Fibroblast of villous mesenchyme (primary cell): ENCODE data around the gene IFT74. TPM values are rescaled to one million over a fixed set of nuclear protein-coding genes. Genes with fewer than 3 reads are reported as not detected.

Source experiments
- DNase-seq: peaks from one replicate; pipeline ENCODE4 v3.0.0-alpha.2; 2010; ENCODE audit warnings: low read depth
- H3K4me3 ChIP-seq: 2 replicates; pipeline ENCODE4 v1.5.1; 2011; ENCODE audit warnings: low read depth, mild to moderate bottlenecking, low read length
- total RNA-seq: library from RNA; depleted of rRNA; stranded (reverse); fragments of >200 nt; gene quantifications from 2 replicates; pipeline ENCODE4 v1.2.3, GENCODE V29; 2012
- TF ChIP-seq, protein P1 (sequence below): IDR thresholded peaks from 2 replicates; pipeline ENCODE4 v1.5.1; 2012; ENCODE audit warnings: low read depth, mild to moderate bottlenecking, low read length; ENCODE audit not compliant: insufficient read depth

Gene IFT74
- total RNA-seq, 1 donor = 15.5 TPM

DNA sequence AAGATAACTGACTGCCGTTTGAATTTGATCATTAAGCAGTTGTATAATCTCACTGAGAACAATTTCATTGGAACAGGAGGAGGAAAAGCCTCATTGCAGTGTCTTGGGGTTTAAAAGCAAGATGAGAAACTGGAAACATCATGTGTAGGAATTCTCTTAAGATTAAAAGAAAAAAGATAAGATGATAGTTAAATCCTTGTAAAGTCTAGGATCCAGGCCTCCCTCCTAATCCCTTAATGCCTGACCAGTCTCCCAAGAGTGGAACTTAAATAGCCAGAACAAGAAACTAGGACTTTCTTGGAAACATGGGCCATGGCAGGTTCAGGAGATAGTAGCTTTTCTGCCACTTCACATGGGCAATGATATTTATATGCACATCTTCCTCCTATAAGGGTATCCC lies 86.3 kb downstream of the IFT74 start:
- TF ChIP-seq, protein P1, sequence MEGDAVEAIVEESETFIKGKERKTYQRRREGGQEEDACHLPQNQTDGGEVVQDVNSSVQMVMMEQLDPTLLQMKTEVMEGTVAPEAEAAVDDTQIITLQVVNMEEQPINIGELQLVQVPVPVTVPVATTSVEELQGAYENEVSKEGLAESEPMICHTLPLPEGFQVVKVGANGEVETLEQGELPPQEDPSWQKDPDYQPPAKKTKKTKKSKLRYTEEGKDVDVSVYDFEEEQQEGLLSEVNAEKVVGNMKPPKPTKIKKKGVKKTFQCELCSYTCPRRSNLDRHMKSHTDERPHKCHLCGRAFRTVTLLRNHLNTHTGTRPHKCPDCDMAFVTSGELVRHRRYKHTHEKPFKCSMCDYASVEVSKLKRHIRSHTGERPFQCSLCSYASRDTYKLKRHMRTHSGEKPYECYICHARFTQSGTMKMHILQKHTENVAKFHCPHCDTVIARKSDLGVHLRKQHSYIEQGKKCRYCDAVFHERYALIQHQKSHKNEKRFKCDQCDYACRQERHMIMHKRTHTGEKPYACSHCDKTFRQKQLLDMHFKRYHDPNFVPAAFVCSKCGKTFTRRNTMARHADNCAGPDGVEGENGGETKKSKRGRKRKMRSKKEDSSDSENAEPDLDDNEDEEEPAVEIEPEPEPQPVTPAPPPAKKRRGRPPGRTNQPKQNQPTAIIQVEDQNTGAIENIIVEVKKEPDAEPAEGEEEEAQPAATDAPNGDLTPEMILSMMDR = no peak
- H3K4me3 ChIP-seq = no peak overlapping the region
- DNase-seq = peak; percentile 89

DNA sequence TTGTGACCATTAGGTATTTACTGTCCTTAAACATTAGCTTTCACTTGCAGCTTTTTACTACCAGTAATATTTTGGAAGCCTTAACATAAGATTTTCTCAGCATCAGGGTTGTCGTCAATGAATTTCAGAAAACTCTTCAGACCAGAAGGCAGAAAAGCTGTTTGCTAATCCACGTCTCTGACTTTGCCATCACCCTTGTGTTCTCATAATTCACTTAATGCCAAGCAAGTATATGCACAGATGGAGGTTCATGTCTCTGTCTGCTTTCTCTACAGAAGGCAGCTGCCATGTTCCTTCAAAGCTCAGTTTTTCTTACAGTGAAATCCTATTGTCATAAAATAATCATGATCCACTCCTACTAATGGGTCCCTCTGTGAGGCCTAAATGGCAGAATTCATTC lies 87.0 kb downstream of the IFT74 start:
- no peak overlapping the region for H3K4me3 ChIP-seq
- peak; percentile 58 for DNase-seq
- TF ChIP-seq, protein P1 = no peak

DNA sequence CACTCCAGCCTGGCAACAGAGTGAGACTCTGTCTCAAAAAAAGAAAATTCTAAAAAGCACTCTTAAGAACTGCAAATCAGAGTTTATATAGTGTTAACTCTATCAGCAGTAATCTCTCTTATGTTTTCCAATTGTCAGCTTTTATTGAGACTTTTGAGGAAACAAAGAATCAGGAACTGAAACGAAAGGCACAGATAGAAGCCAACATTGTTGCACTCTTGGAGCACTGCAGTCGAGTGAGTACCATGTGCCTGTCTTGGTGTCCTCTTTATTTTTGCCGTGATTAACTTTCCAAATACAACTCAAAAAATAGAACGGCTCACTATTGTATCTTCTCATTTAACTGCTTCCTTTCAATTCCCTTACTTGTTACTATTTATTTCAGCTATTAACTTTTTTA lies 90.9 kb downstream of the IFT74 start:
- TF ChIP-seq, protein P1 = no peak
- no peak for DNase-seq
- no peak overlapping the region for H3K4me3 ChIP-seq

DNA sequence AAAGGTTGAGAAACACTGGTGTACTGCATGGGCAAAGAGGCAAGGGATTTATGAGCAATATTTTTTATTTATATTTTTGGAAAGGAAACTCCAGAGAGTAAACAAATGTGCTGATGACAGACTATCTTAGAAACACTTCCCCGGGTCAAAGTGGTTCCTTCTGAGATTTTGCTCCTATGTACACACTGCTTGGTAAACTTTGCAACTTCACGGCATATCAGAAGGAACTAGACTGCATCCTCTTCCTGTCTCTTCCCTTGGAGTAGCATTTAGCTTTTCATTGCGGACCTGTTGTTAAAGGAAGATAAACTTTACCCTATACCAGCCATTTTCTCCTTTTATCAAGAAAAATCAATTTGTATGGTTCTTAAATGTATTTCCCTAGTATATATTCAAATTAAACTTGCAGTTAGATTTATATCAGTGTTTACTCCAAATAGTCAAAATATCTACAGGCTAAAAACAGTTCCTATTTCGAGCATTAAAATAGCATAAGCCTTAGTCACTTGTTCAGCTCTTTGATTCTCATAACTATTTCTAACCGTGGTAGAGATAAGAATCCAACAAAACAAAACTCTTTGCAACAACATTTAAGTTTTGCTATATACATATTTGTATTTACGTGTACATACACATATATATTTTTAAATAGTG lies 97.3 kb downstream of the IFT74 start:
- peak; percentile 69 for DNase-seq
- H3K4me3 ChIP-seq = no peak overlapping the region
- TF ChIP-seq, protein P1 = no peak

DNA sequence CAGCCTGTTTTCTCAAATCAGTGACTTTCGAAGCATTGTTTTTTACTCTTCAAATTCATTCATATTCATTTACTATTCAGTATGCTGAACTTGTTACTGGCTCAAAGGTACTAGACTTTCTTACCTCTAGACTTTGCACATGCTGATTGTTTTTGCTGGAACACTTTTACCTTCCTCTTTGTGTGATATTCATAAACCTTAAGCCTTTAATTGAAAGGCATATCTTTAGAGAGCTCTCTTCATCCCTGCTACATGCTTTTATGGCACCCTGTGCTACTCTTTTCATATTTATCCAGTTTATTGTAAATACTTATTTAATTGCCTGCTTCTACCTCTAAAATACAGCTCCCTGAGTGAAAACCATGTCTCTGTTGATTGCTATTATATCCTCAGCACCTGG lies 97.9 kb downstream of the IFT74 start:
- DNase-seq = no peak
- TF ChIP-seq, protein P1 = no peak
- H3K4me3 ChIP-seq = no peak overlapping the region

DNA sequence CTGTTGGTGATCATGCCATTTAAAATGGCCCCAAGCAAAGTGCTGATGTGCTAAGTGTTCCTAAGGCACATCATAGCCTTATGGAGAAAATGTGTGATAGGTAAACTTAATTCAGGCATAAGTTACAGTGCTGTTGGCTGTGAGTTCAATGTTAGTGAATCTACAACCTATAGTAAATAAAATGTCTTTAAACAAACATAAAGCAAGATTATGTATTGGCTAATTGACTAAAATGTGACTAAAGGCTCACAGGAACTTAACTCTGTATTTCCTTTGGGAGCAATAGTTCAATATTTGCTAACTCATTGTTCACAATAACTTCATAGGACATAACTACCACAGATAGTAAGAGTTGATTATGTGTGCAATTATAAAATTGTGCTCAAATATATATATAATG lies 98.6 kb downstream of the IFT74 start:
- TF ChIP-seq, protein P1 = no peak
- H3K4me3 ChIP-seq = no peak overlapping the region
- no peak for DNase-seq

DNA sequence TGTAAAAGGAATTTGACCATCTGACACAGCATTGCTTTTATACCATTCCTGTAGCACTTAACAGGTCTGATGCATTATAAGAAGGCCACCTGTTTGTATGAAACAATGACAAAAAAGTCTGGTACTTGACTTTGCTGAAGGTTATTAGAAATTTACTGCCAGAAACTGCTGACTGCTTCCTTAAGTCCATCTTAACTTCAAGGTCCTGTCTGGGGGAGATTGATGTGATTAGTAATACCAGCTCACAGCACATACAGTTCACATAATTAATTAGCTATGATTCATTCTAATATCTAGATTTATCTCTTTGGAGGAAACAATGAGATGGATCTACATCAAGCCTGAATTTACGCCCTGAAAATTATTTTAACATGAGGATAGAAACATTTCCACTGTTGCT lies 103.2 kb downstream of the IFT74 start:
- no peak for DNase-seq
- TF ChIP-seq, protein P1 = no peak

More for the DNA sequence above, 103.2 kb downstream of the IFT74 start:
- no peak overlapping the region for H3K4me3 ChIP-seq
